OCI-M2 (cell line): Measurements from ENCODE around the gene CABP4.

Experiments
- DNase-seq: peaks from one replicate; lab custom pipeline; 2025; ENCODE audit not compliant: unreplicated experiment; lab: John Stamatoyannopoulos, UW

CABP4 gene

GRCh38 chr11:67455054-67455453, at the start of gene CABP4:
Gene CABP4 (plus strand): TSS chr11:67455354. CDS start chr11:67455424, 70 bp downstream.
- no peak for DNase-seq

GRCh38 chr11:67405688-67406339, 49.3 kb upstream of the CABP4 start:
- no peak for DNase-seq

GRCh38 chr11:67406420-67406968, 48.7 kb upstream of the CABP4 start:
- no peak for DNase-seq

GRCh38 chr11:67406969-67407687, 48.0 kb upstream of the CABP4 start:
- DNase-seq: no peak

- no peak for DNase-seq
These were observed 47.4 kb upstream of the CABP4 start for GRCh38 chr11:67407688-67408163.

GRCh38 chr11:67408437-67409200, 46.5 kb upstream of the CABP4 start:
- no peak for DNase-seq

GRCh38 chr11:67409261-67409666, 45.9 kb upstream of the CABP4 start:
- DNase-seq: no peak

GRCh38 chr11:67409781-67410368, 45.3 kb upstream of the CABP4 start:
- no peak for DNase-seq

GRCh38 chr11:67410369-67410831, 44.8 kb upstream of the CABP4 start:
- no peak for DNase-seq

- DNase-seq: no peak
These were observed 44.0 kb upstream of the CABP4 start for GRCh38 chr11:67410984-67411784.

- no peak for DNase-seq
These were observed 43.4 kb upstream of the CABP4 start for GRCh38 chr11:67411785-67412152.

GRCh38 chr11:67412495-67413179, 42.5 kb upstream of the CABP4 start:
- DNase-seq: no peak

GRCh38 chr11:67413266-67413849, 41.8 kb upstream of the CABP4 start:
- DNase-seq: no peak

GRCh38 chr11:67415501-67416304, 39.5 kb upstream of the CABP4 start, which contains the start of gene CARNS1:
Gene CARNS1 (plus strand): TSS chr11:67415678. CDS start chr11:67416200, 522 bp downstream.
- DNase-seq: no peak

GRCh38 chr11:67416416-67417335, 38.5 kb upstream of the CABP4 start:
- no peak for DNase-seq

GRCh38 chr11:67417425-67417824, 37.7 kb upstream of the CABP4 start:
- DNase-seq: no peak
